HCT116 (cell line): ENCODE results near the gene RPTOR. TPM values are rescaled to one million over a fixed set of nuclear protein-coding genes. Genes with fewer than 3 reads are reported as not detected.

Experiments used
- EGR1 ChIP-seq: IDR thresholded peaks from 2 replicates; pipeline ENCODE4 v1.6.1; 2012; ENCODE audit warnings: low read depth
- ELF1 ChIP-seq: IDR thresholded peaks from 2 replicates; pipeline ENCODE4 v1.6.1; 2012; ENCODE audit warnings: low read depth, borderline replicate concordance
- FOSL1 ChIP-seq: IDR thresholded peaks from 2 replicates; pipeline ENCODE4 v1.6.1; 2012; ENCODE audit warnings: low read depth
- POLR2AphosphoS5 ChIP-seq: IDR thresholded peaks from 2 replicates; pipeline ENCODE4 v1.6.1; 2011; ENCODE audit warnings: mild to moderate bottlenecking, low read depth, low read length, moderate library complexity
- SIN3A ChIP-seq: IDR thresholded peaks from 2 replicates; pipeline ENCODE4 v1.6.1; 2012; ENCODE audit warnings: low read depth
- TCF7L2 ChIP-seq: IDR thresholded peaks from 2 replicates; pipeline ENCODE4 v1.7.0; 2011; ENCODE audit warnings: borderline replicate concordance, inconsistent platforms; ENCODE audit not compliant: insufficient read depth, insufficient read length; ENCODE audit errors: extremely low read depth
- ZNF274 ChIP-seq: fragments of 200-500 bp; sonication (Bioruptor generic); IDR thresholded peaks from 2 replicates; pipeline ENCODE4 v1.6.1; 2014; ENCODE audit warnings: mild to moderate bottlenecking, low read depth, low read length, inconsistent platforms
- total RNA-seq: library from RNA; stranded (reverse); gene quantifications from one replicate; pipeline ENCODE4 v1.2.1, GENCODE V29; 2021; ENCODE audit not compliant: unreplicated experiment
- TF ChIP-seq, protein P1 (sequence below), 3 experiments: fragments of 200-600 bp in 1 of 3; sonication (generic) in 1 of 3; IDR thresholded peaks in 2 of 3; conservative IDR thresholded peaks in 1 of 3; 2 replicates each; pipeline ENCODE4 v1.5.1; 2012 to 2017; ENCODE audit warnings: low read depth in 2 of 3, low read length in 2 of 3, antibody characterized with exemption in 1 of 3, borderline replicate concordance in 1 of 3, control low read depth in 1 of 3, mild to moderate bottlenecking in 1 of 3, mixed read lengths in 1 of 3, mixed run types in 1 of 3, moderate library complexity in 1 of 3; ENCODE audit not compliant: insufficient read depth in 1 of 3
- TF ChIP-seq, protein P2 (sequence below): IDR thresholded peaks from 2 replicates; pipeline ENCODE4 v1.6.1; 2011; ENCODE audit warnings: mild to moderate bottlenecking, low read length, moderate library complexity; ENCODE audit not compliant: insufficient replicate concordance; ENCODE audit errors: extremely low read depth

Gene RPTOR
- total RNA-seq, 1 experiment from 2014 or later: 69.5 TPM

DNA sequence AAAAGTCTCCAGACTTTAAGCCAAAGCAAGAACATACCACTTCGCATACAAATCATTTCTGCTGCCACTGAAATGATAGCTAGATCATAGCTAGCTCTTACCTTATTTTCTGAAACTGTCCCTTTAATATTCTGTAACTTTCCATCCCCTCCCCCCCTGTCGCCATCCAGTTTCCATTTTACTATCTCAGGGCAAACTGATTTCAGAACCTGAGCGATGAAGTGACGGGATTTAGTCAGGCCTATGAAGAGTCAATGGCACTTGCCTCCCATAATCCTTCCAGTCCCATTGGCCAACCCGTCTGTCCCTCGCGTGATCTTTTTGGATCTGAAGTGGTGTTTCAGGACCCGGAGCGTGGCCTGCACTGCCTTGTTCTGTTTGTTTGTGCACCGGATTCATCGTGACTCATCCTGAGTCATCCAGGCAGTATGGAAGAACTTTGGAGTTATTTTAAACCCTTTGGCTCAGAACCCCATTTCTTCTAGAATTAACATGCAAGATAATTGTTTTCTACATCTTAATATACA lies 247.2 kb downstream of the RPTOR start (continued):
- TF ChIP-seq, protein P1, sequence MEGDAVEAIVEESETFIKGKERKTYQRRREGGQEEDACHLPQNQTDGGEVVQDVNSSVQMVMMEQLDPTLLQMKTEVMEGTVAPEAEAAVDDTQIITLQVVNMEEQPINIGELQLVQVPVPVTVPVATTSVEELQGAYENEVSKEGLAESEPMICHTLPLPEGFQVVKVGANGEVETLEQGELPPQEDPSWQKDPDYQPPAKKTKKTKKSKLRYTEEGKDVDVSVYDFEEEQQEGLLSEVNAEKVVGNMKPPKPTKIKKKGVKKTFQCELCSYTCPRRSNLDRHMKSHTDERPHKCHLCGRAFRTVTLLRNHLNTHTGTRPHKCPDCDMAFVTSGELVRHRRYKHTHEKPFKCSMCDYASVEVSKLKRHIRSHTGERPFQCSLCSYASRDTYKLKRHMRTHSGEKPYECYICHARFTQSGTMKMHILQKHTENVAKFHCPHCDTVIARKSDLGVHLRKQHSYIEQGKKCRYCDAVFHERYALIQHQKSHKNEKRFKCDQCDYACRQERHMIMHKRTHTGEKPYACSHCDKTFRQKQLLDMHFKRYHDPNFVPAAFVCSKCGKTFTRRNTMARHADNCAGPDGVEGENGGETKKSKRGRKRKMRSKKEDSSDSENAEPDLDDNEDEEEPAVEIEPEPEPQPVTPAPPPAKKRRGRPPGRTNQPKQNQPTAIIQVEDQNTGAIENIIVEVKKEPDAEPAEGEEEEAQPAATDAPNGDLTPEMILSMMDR (IDR thresholded peaks at IDR 0.05 in 2 of 3, conservative IDR thresholded peaks at IDR 0.05 in 1 of 3; ENCODE audit: borderline replicate concordance in 1 of 3, insufficient read depth in 1 of 3, low read depth in 2 of 3, low read length in 2 of 3): no peak
- TF ChIP-seq EGR1 (0 out of 2 replicates have a peak, but pooled peaks have one; percentile 25), TCF7L2 (peak; percentile 77), FOSL1 (peak; percentile 100), POLR2AphosphoS5 (no peak; the same call in 1 of the 2 replicates), ZNF274 (no peak), SIN3A (peak; percentile 89), ELF1 (no peak)
- TF ChIP-seq, protein P2, sequence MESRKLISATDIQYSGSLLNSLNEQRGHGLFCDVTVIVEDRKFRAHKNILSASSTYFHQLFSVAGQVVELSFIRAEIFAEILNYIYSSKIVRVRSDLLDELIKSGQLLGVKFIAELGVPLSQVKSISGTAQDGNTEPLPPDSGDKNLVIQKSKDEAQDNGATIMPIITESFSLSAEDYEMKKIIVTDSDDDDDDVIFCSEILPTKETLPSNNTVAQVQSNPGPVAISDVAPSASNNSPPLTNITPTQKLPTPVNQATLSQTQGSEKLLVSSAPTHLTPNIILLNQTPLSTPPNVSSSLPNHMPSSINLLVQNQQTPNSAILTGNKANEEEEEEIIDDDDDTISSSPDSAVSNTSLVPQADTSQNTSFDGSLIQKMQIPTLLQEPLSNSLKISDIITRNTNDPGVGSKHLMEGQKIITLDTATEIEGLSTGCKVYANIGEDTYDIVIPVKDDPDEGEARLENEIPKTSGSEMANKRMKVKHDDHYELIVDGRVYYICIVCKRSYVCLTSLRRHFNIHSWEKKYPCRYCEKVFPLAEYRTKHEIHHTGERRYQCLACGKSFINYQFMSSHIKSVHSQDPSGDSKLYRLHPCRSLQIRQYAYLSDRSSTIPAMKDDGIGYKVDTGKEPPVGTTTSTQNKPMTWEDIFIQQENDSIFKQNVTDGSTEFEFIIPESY: no peak
